OCI-LY7 (cell line): ENCODE measurements around the gene GPR61. TPM values are rescaled to one million over a fixed set of nuclear protein-coding genes. Genes with fewer than 3 reads are reported as not detected.

Source experiments
- BruUV-seq: library from RNA; stranded (reverse); fragments of 400-500 nt; replicated peaks from 2 replicates; lab custom pipeline; 2021; lab: Mats Ljungman, UMichigan
- CTCF ChIA-PET: fragments of 300-600 bp; sonication (Branson Sonifier 250); formaldehyde crosslinking; loops from one replicate; lab custom pipeline; 2022; ENCODE audit warnings: antibody characterized with exemption; ENCODE audit not compliant: unreplicated experiment; lab: Charles Lee
- POLR2A ChIA-PET: fragments of 300-600 bp; sonication (Branson Sonifier 250); formaldehyde crosslinking; loops from one replicate; lab custom pipeline; 2022; ENCODE audit warnings: antibody characterized with exemption; lab: Charles Lee
- DNase-seq: peaks from one replicate; pipeline ENCODE4 v3.0.0-alpha.2; 2015; ENCODE audit warnings: low spot score
- H2AFZ ChIP-seq: fragments of 200-600 bp; sonication (generic), shearing (Covaris generic); 2 replicates; pipeline ENCODE4 v1.6.1; 2014; ENCODE audit warnings: mild to moderate bottlenecking, antibody characterized with exemption, low read length, moderate library complexity
- H3K27ac ChIP-seq: fragments of 200-600 bp; sonication (generic); 2 replicates; pipeline ENCODE4 v1.5.1; 2014; ENCODE audit warnings: mixed run types, low read depth, mild to moderate bottlenecking, moderate library complexity, low read length, inconsistent platforms; ENCODE audit not compliant: poor library complexity, severe bottlenecking
- H3K36me3 ChIP-seq: fragments of 200-600 bp; sonication (generic); 2 replicates; pipeline ENCODE4 v1.6.1; 2014; ENCODE audit warnings: mild to moderate bottlenecking, antibody characterized with exemption, low read length, moderate library complexity, mixed read lengths; ENCODE audit not compliant: insufficient read depth
- H3K4me1 ChIP-seq: fragments of 200-600 bp; sonication (generic); 2 replicates; pipeline ENCODE4 v1.5.1; 2014; ENCODE audit warnings: mild to moderate bottlenecking, low read length; ENCODE audit not compliant: insufficient read depth, poor library complexity, severe bottlenecking
- H3K4me2 ChIP-seq: fragments of 200-600 bp; sonication (generic); 2 replicates; pipeline ENCODE4 v1.6.1; 2014; ENCODE audit warnings: mild to moderate bottlenecking, low read length
- H3K4me3 ChIP-seq: fragments of 200-600 bp; sonication (generic); 2 replicates; pipeline ENCODE4 v1.5.1; 2014; ENCODE audit warnings: mild to moderate bottlenecking, low read depth, low read length; ENCODE audit not compliant: poor library complexity, severe bottlenecking
- H3K79me2 ChIP-seq: fragments of 200-600 bp; sonication (generic); 2 replicates; pipeline ENCODE4 v1.6.1; 2016; ENCODE audit warnings: low read depth, mild to moderate bottlenecking, low read length, moderate library complexity, mixed read lengths; ENCODE audit not compliant: insufficient read depth
- H3K9me2 ChIP-seq: fragments of 200-600 bp; sonication (generic); 2 replicates; pipeline ENCODE4 v1.6.1; 2016; ENCODE audit warnings: mild to moderate bottlenecking, low read length, mixed read lengths; ENCODE audit not compliant: insufficient read depth
- H3K9me3 ChIP-seq: fragments of 200-600 bp; sonication (generic); 2 replicates; pipeline ENCODE4 v1.6.1; 2014; ENCODE audit warnings: mild to moderate bottlenecking, mixed run types, low read length, mixed read lengths
- H4K20me1 ChIP-seq: fragments of 200-600 bp; sonication (generic); 2 replicates; pipeline ENCODE4 v1.6.1; 2014; ENCODE audit warnings: mild to moderate bottlenecking, antibody characterized with exemption, low read length, moderate library complexity, mixed read lengths; ENCODE audit not compliant: insufficient read depth
- CTCF ChIP-seq: fragments of 200-600 bp; sonication (generic); conservative IDR thresholded peaks from 2 replicates; pipeline ENCODE4 v1.5.1; 2014; ENCODE audit warnings: mild to moderate bottlenecking, antibody characterized with exemption, low read length, moderate library complexity, mixed read lengths
- EZH2phosphoT487 ChIP-seq: fragments of 200-600 bp; sonication (generic); IDR thresholded peaks from 2 replicates; pipeline ENCODE4 v1.6.1; 2018; ENCODE audit warnings: low read depth, borderline replicate concordance, mild to moderate bottlenecking, mixed run types, antibody characterized with exemption, low read length, moderate library complexity, mixed read lengths
- intact Hi-C: fragments of 100-400 bp; cut with micrococcal nuclease; formaldehyde crosslinking; loops from one replicate; pipeline ENCODE4 v1.10.0; 2022; ENCODE audit not compliant: unreplicated experiment
- total RNA-seq, 2 experiments: library from RNA; depleted of rRNA in 1 of 2; stranded (reverse); fragments of >200 nt in 1 of 2; shearing (Covaris generic) in 1 of 2; gene quantifications; 2 replicates each; pipeline ENCODE4 v1.2.3, GENCODE V29; 2014 to 2022

The GPR61 gene
- total RNA-seq, 2 experiments from 2014 or later = not detected

GRCh38 chr1:109498161-109498801 lies 41.4 kb upstream of the GPR61 start:
- TF ChIP-seq CTCF (peak; percentile 66), EZH2phosphoT487 (no peak)
- Histone ChIP-seq H2AFZ (no peak overlapping the region), H3K4me1 (peaks cover 13% of the 10 kb centered on the region), H3K79me2 (peaks cover 7% of the 10 kb centered on the region; the same call in 1 of the 2 replicates), H3K9me3 (no peaks in the 10 kb centered on the region), H3K4me2 (no peak overlapping the region), H4K20me1 (no peaks in the 10 kb centered on the region), H3K27ac (no peak overlapping the region), H3K36me3 (peaks cover 41% of the 10 kb centered on the region; the same call in 1 of the 2 replicates), H3K4me3 (no peak overlapping the region), H3K9me2 (no peaks in the 10 kb centered on the region)
- POLR2A ChIA-PET = interaction anchor here (0.7 kb wide), 1 partner anchor 55 kb away, joined by 3 read pairs; no protein-coding TSS in a partner anchor
- DNase-seq = peak; percentile 29
- intact Hi-C loops = loop anchor here (1.0 kb wide), 1 partner anchor 34 kb away; no protein-coding TSS in a partner anchor
- BruUV-seq = no TSS peak
- CTCF ChIA-PET = interaction anchor here (1.8 kb wide), 1 partner anchor 34 kb away, joined by 10 read pairs; no protein-coding TSS in a partner anchor

GRCh38 chr1:109499081-109499480 lies 40.6 kb upstream of the GPR61 start:
- no peak overlapping the region for H2AFZ ChIP-seq
- no peak overlapping the region for H3K27ac ChIP-seq
- no peaks in the 10 kb centered on the region for H3K9me2 ChIP-seq
- H3K4me2 ChIP-seq = no peak overlapping the region
- no TSS peak for BruUV-seq
- H3K4me3 ChIP-seq = no peak overlapping the region
- ChIA-PET CTCF (no interaction called here), POLR2A (interaction anchor here (0.7 kb wide), 1 partner anchor 55 kb away, joined by 3 read pairs; no protein-coding TSS in a partner anchor)
- DNase-seq = no peak
- peaks cover 41% of the 10 kb centered on the region; the same call in 1 of the 2 replicates for H3K36me3 ChIP-seq
- TF ChIP-seq CTCF (no peak), EZH2phosphoT487 (no peak)
- peaks cover 7% of the 10 kb centered on the region; the same call in 1 of the 2 replicates for H3K79me2 ChIP-seq
- no peaks in the 10 kb centered on the region for H4K20me1 ChIP-seq
- no peaks in the 10 kb centered on the region for H3K9me3 ChIP-seq
- intact Hi-C loops = no loop called here
- peaks cover 8% of the 10 kb centered on the region for H3K4me1 ChIP-seq
